Stomach (tissue), 9 donors: ENCODE data around the gene TRPM3. TPM values are rescaled to one million over a fixed set of nuclear protein-coding genes. Genes with fewer than 3 reads are reported as not detected.
A peak's percentile ranks its signal among the peaks of the same experiment; 100 is the strongest.

Source experiments
- DNase-seq, 2 donors: peaks; one replicate each; pipeline versions ENCODE4 v3.0.0 to v3.0.0-alpha.2; 2013 to 2019
- H3K27ac ChIP-seq, 5 donors: fragments of 200-600 bp in 4 of 5; sonication (generic) in 4 of 5; one replicate each; pipeline ENCODE4 v1.5.1; 2013 to 2019; ENCODE audit warnings: mild to moderate bottlenecking in 1 of 5, moderate library complexity in 1 of 5
- H3K27me3 ChIP-seq, 3 donors: fragments of 200-600 bp; sonication (generic); one replicate each; pipeline ENCODE4 v1.5.1; 2017 to 2019; ENCODE audit warnings: mixed run types in 1 of 3
- H3K36me3 ChIP-seq, 4 donors: fragments of 200-600 bp; sonication (generic); 1 replicate in 3 of 4; 2 replicates in 1 of 4; pipeline ENCODE4 v1.5.1; 2016 to 2019
- H3K4me1 ChIP-seq, 4 donors: fragments of 200-600 bp; sonication (generic); one replicate each; pipeline ENCODE4 v1.5.1; 2016 to 2019
- H3K4me3 ChIP-seq, 4 donors: fragments of 200-600 bp; sonication (generic) in 3 of 4; one replicate each; pipeline ENCODE4 v1.5.1; 2016 to 2019; ENCODE audit warnings: mild to moderate bottlenecking in 1 of 4
- H3K9me3 ChIP-seq, 4 donors: fragments of 200-600 bp; sonication (generic); one replicate each; pipeline ENCODE4 v1.5.1; 2016 to 2019
- CTCF ChIP-seq, 7 experiments: fragments of 450-650 bp in 4 of 7; fragments of 200-600 bp in 3 of 7; sonication (generic) in 3 of 7; IDR thresholded peaks; one replicate each; pipeline ENCODE4 v1.5.1; 2016 to 2019; ENCODE audit warnings: antibody characterized with exemption in 7 of 7, control low read depth in 2 of 7, mild to moderate bottlenecking in 1 of 7
- EP300 ChIP-seq: sonication (generic); formaldehyde crosslinking; IDR thresholded peaks from one replicate; pipeline ENCODE4 v1.6.1; 2017; ENCODE audit warnings: antibody characterized with exemption
- POLR2A ChIP-seq, 4 donors: fragments of 450-650 bp; IDR thresholded peaks; one replicate each; pipeline ENCODE4 v1.6.1; 2016; ENCODE audit warnings: antibody characterized with exemption in 4 of 4, control low read depth in 2 of 4, mild to moderate bottlenecking in 1 of 4, moderate library complexity in 1 of 4
- POLR2AphosphoS5 ChIP-seq, 3 donors: sonication (generic); formaldehyde crosslinking; IDR thresholded peaks; one replicate each; pipeline ENCODE4 v1.6.1; 2016; ENCODE audit warnings: antibody characterized with exemption in 3 of 3
- WGBS, 5 donors: extraction: QIAGEN DNeasy Blood & Tissue Kit in 3 of 5; methylation state at CpG; one replicate each; pipeline versions ENCODE4 v1.1.5 to v1.1.7; 2013 to 2018; 5-methylcytosine and 5-hydroxymethylcytosine counted together
- intact Hi-C: fragments of 100-400 bp; cut with DNase I; formaldehyde crosslinking; loops from one replicate; pipeline ENCODE4 v1.15.1; 2023; ENCODE audit warnings: low total_unique reads
- polyA plus RNA-seq, 3 donors: library from polyadenylated mRNA; stranded (reverse); fragments of 200-250 nt; gene quantifications; one replicate each; pipeline ENCODE4 v1.2.3, GENCODE V29; 2013
- total RNA-seq, 5 donors: library from RNA; depleted of rRNA; stranded (reverse); fragments of >200 nt; gene quantifications; one replicate each; pipeline versions ENCODE4 v1.1.0 to v1.2.3, GENCODE V29; 2014 to 2016
- donor health status: healthy with polysubstance abuse.
- donor health status: Bipolar disorder and iron deficiency.
- donor health status: healthy.

The TRPM3 gene
- total and polyA plus RNA-seq, 8 donors = 0.03 to 6.2 (median 1.5) TPM

- peak overlapping the region in 4 of 5 donors; percentile 1 to 67 (median 41) for H3K27ac ChIP-seq
- no peaks in the 10 kb centered on the region for H3K9me3 ChIP-seq
- H3K36me3 ChIP-seq = no peaks in the 10 kb centered on the region
- peaks cover 7 to 62% (median 39%) of the 10 kb centered on the region in 4 donors for H3K4me1 ChIP-seq
- H3K4me3 ChIP-seq = no peak overlapping the region
- intact Hi-C loops = no loop called here
- 8 to 25% (median 13%) methylated on average over 3 of the region's 3 CpGs for WGBS, 5 donors
- no peak for DNase-seq
- TF ChIP-seq POLR2A (IDR thresholded peaks at IDR 0.05) (no peak), EP300 (no peak), CTCF (IDR thresholded peaks at IDR 0.05) (no peak), POLR2AphosphoS5 (IDR thresholded peaks at IDR 0.05) (no peak)
- H3K27me3 ChIP-seq = no peaks in the 10 kb centered on the region
These were observed 632.7 kb downstream of the TRPM3 start for GRCh38 chr9:70488793-70489105.

- peak overlapping the region in 4 of 5 donors; percentile 1 to 67 (median 41) for H3K27ac ChIP-seq
These were observed 633.2 kb downstream of the TRPM3 start for GRCh38 chr9:70488098-70488792.

GRCh38 chr9:70486127-70486526 is 635.3 kb downstream of the TRPM3 start:
- no peak for DNase-seq
- H3K9me3 ChIP-seq = no peaks in the 10 kb centered on the region
- no peaks in the 10 kb centered on the region for H3K36me3 ChIP-seq
- no peaks in the 10 kb centered on the region for H3K27me3 ChIP-seq
- intact Hi-C loops = no loop called here
- peak overlapping the region in 4 of 5 donors; percentile 19 to 96 (median 84) for H3K27ac ChIP-seq
- TF ChIP-seq POLR2A (IDR thresholded peaks at IDR 0.05) = no peak
- TF ChIP-seq POLR2AphosphoS5 (IDR thresholded peaks at IDR 0.05) = no peak
- no peak for TF ChIP-seq CTCF (IDR thresholded peaks at IDR 0.05)
- TF ChIP-seq EP300 = no peak
- peaks cover 19 to 66% (median 40%) of the 10 kb centered on the region in 4 donors for H3K4me1 ChIP-seq
- no peak overlapping the region for H3K4me3 ChIP-seq
- WGBS, 5 donors = 71 to 84% (median 73%) methylated on average over 3 of the region's 3 CpGs

More at GRCh38 chr9:70488098-70488792, 633.2 kb downstream of the TRPM3 start:
- peaks cover 7 to 65% (median 38%) of the 10 kb centered on the region in 4 donors for H3K4me1 ChIP-seq
- WGBS, 5 donors = 76 to 91% (median 83%) methylated on average over 6 of the region's 6 CpGs
- H3K27me3 ChIP-seq = no peaks in the 10 kb centered on the region
- no peak for TF ChIP-seq CTCF (IDR thresholded peaks at IDR 0.05)
- no peak for TF ChIP-seq EP300
- no peaks in the 10 kb centered on the region for H3K9me3 ChIP-seq
- intact Hi-C loops = no loop called here
- H3K36me3 ChIP-seq = no peaks in the 10 kb centered on the region
- no peak overlapping the region for H3K4me3 ChIP-seq
- no peak for DNase-seq

- WGBS, 5 donors = 64 to 81% (median 74%) methylated on average over 5 of the region's 5 CpGs
- no peak for TF ChIP-seq POLR2AphosphoS5 (IDR thresholded peaks at IDR 0.05)
- no peak for TF ChIP-seq CTCF (IDR thresholded peaks at IDR 0.05)
- no peak for TF ChIP-seq POLR2A (IDR thresholded peaks at IDR 0.05)
- TF ChIP-seq EP300 = no peak
- peak overlapping the region; percentile 14 to 96 (median 93) for H3K27ac ChIP-seq
- intact Hi-C loops = no loop called here
- no peaks in the 10 kb centered on the region for H3K27me3 ChIP-seq
- peaks cover 25 to 71% (median 47%) of the 10 kb centered on the region in 4 donors for H3K4me1 ChIP-seq
- no peak overlapping the region for H3K4me3 ChIP-seq
- DNase-seq = no peak
- H3K9me3 ChIP-seq = no peaks in the 10 kb centered on the region
- no peaks in the 10 kb centered on the region for H3K36me3 ChIP-seq
These were observed 636.1 kb downstream of the TRPM3 start for GRCh38 chr9:70485273-70485858.
